ENCODE results near the gene PIK3C3.
"Not testable (repeated sequence)": the region's sequence is repeated elsewhere in the genome, so short reads cannot be mapped to it uniquely, and the experiment has no call there.

The PIK3C3 gene

GRCh38 chr18:42048158-42048557, 93.1 kb downstream of the PIK3C3 start:
- Histone ChIP-seq H4K20me1 (ENCODE audit: control insufficient read depth, insufficient read depth, low read depth, low read length) (no peaks in the 10 kb centered on the region), H3K36me3 (ENCODE audit: control insufficient read depth, low read length) (peaks cover 6% of the 10 kb centered on the region; the same call in 1 of the 2 replicates), H3K27me3 (ENCODE audit: control insufficient read depth, low read length) (no peaks in the 10 kb centered on the region), H3K9me3 (ENCODE audit: control insufficient read depth, insufficient read depth, low read length) (no peaks in the 10 kb centered on the region), H3K9me2 (replicated peaks; ENCODE audit: control insufficient read depth, low read length) (no peaks in the 10 kb centered on the region), H3F3A (ENCODE audit: control insufficient read depth, insufficient read depth) (no peaks in the 10 kb centered on the region), H3K27ac (ENCODE audit: low read depth, low read length) (no peak overlapping the region), H3K4me2 (ENCODE audit: low read length) (no peak overlapping the region), H3K4me3 (ENCODE audit: low read length) (no peak overlapping the region), H3K79me2 (ENCODE audit: control insufficient read depth, low read length) (no peaks in the 10 kb centered on the region), H3K4me1 (ENCODE audit: control insufficient read depth, low read length) (0 out of 2 replicates have a peak, but pooled peaks cover 3% of the 10 kb centered on the region)
- TF ChIP-seq EZH2phosphoT487 (IDR thresholded peaks at IDR 0.05; ENCODE audit: borderline replicate concordance, low read length): no peak
- no peak for TF ChIP-seq CTCF (IDR thresholded peaks at IDR 0.05; ENCODE audit: low read depth, low read length, poor library complexity, severe bottlenecking)

GRCh38 chr18:42049536-42049935, 94.5 kb downstream of the PIK3C3 start:
- H3K27me3 ChIP-seq (ENCODE audit: control insufficient read depth, low read length); H3K4me2 ChIP-seq (ENCODE audit: low read length); H4K20me1 ChIP-seq (ENCODE audit: control insufficient read depth, insufficient read depth, low read depth, low read length); H3K9me3 ChIP-seq (ENCODE audit: control insufficient read depth, insufficient read depth, low read length); H3K9me2 ChIP-seq (replicated peaks; ENCODE audit: control insufficient read depth, low read length); H3K27ac ChIP-seq (ENCODE audit: low read depth, low read length); H3K79me2 ChIP-seq (ENCODE audit: control insufficient read depth, low read length); H3K4me1 ChIP-seq (ENCODE audit: control insufficient read depth, low read length); H3K4me3 ChIP-seq (ENCODE audit: low read length); H3K36me3 ChIP-seq (ENCODE audit: control insufficient read depth, low read length); H3F3A ChIP-seq (ENCODE audit: control insufficient read depth, insufficient read depth): not testable (repeated sequence)

GRCh38 chr18:42051411-42051810, 96.4 kb downstream of the PIK3C3 start:
- no peaks in the 10 kb centered on the region for H4K20me1 ChIP-seq (ENCODE audit: control insufficient read depth, insufficient read depth, low read depth, low read length)
- no peak overlapping the region for H3K4me2 ChIP-seq (ENCODE audit: low read length)
- 0 out of 2 replicates have a peak, but pooled peaks cover 6% of the 10 kb centered on the region for H3K4me1 ChIP-seq (ENCODE audit: control insufficient read depth, low read length)
- H3K9me2 ChIP-seq (replicated peaks; ENCODE audit: control insufficient read depth, low read length): no peaks in the 10 kb centered on the region
- TF ChIP-seq EZH2phosphoT487 (IDR thresholded peaks at IDR 0.05; ENCODE audit: borderline replicate concordance, low read length) (no peak), CTCF (IDR thresholded peaks at IDR 0.05; ENCODE audit: low read depth, low read length, poor library complexity, severe bottlenecking) (no peak)
- no peaks in the 10 kb centered on the region for H3K79me2 ChIP-seq (ENCODE audit: control insufficient read depth, low read length)
- H3K36me3 ChIP-seq (ENCODE audit: control insufficient read depth, low read length): 0 out of 2 replicates have a peak, but pooled peaks cover 4% of the 10 kb centered on the region
- no peaks in the 10 kb centered on the region for H3K9me3 ChIP-seq (ENCODE audit: control insufficient read depth, insufficient read depth, low read length)
- no peak overlapping the region for H3K27ac ChIP-seq (ENCODE audit: low read depth, low read length)
- H3K4me3 ChIP-seq (ENCODE audit: low read length): no peak overlapping the region
- no peaks in the 10 kb centered on the region for H3F3A ChIP-seq (ENCODE audit: control insufficient read depth, insufficient read depth)
- no peaks in the 10 kb centered on the region for H3K27me3 ChIP-seq (ENCODE audit: control insufficient read depth, low read length)

GRCh38 chr18:42052122-42052708, 97.2 kb downstream of the PIK3C3 start:
- no peaks in the 10 kb centered on the region for H3K79me2 ChIP-seq (ENCODE audit: control insufficient read depth, low read length)
- 0 out of 2 replicates have a peak, but pooled peaks cover 6% of the 10 kb centered on the region for H3K4me1 ChIP-seq (ENCODE audit: control insufficient read depth, low read length)
- H3K4me3 ChIP-seq (ENCODE audit: low read length): no peak overlapping the region
- no peaks in the 10 kb centered on the region for H3K27me3 ChIP-seq (ENCODE audit: control insufficient read depth, low read length)
- no peaks in the 10 kb centered on the region for H3K9me2 ChIP-seq (replicated peaks; ENCODE audit: control insufficient read depth, low read length)
- no peak overlapping the region for H3K27ac ChIP-seq (ENCODE audit: low read depth, low read length)
- 0 out of 2 replicates have a peak, but pooled peaks cover 4% of the 10 kb centered on the region for H3K36me3 ChIP-seq (ENCODE audit: control insufficient read depth, low read length)
- no peaks in the 10 kb centered on the region for H4K20me1 ChIP-seq (ENCODE audit: control insufficient read depth, insufficient read depth, low read depth, low read length)
- TF ChIP-seq CTCF (IDR thresholded peaks at IDR 0.05; ENCODE audit: low read depth, low read length, poor library complexity, severe bottlenecking): peak; percentile 46
- no peak for TF ChIP-seq EZH2phosphoT487 (IDR thresholded peaks at IDR 0.05; ENCODE audit: borderline replicate concordance, low read length)
- no peaks in the 10 kb centered on the region for H3F3A ChIP-seq (ENCODE audit: control insufficient read depth, insufficient read depth)
- H3K4me2 ChIP-seq (ENCODE audit: low read length): no peak overlapping the region
- no peaks in the 10 kb centered on the region for H3K9me3 ChIP-seq (ENCODE audit: control insufficient read depth, insufficient read depth, low read length)
